ENCODE results near the gene HDAC1. TPM values are rescaled to one million over a fixed set of nuclear protein-coding genes. Genes with fewer than 3 reads are reported as not detected.
A peak's percentile ranks its signal among the peaks of the same experiment; 100 is the strongest.

HDAC1 gene
- total and polyA plus RNA-seq, 2 of the 8 experiments (the other 6 are each of a cell fraction or from before 2014, with no cell fraction given), result 111 to 125 TPM

- H3K14ac ChIP-seq (ENCODE audit: insufficient read length), result no peak within 1 kb of the TSS
- H3K4ac ChIP-seq (replicated peaks; ENCODE audit: insufficient read length, low read depth, low read length), result no peak within 1 kb of the TSS
- no peak within 1 kb of the TSS for H3K23ac ChIP-seq (ENCODE audit: insufficient read length)
- CTCF ChIA-PET (ENCODE audit: partially characterized antibody), result interaction anchor here (1.1 to 6.1 kb wide), 9 partner anchors 10 to 70 kb away, joined by 4 to 66 read pairs (median 34); partner anchors contain the start of gene HDAC1
- 92% methylated on average over 3 of the region's 3 CpGs; no CpG with 5 or more reads in 1 of the 2 experiments for WGBS, 2 experiments (ENCODE audit: extremely low coverage in 1 of 2, insufficient coverage in 1 of 2, insufficient read length in 1 of 2, insufficient replicate concordance in 2 of 2, low coverage in 1 of 2, low lambda C conversion rate in 2 of 2, missing lambda C conversion rate in 1 of 2)
- peak within 1 kb of the TSS; percentile 68; the same call in 1 of the 2 replicates for H2BK12ac ChIP-seq (ENCODE audit: low read depth, low read length)
- no peak within 1 kb of the TSS for H3K56ac ChIP-seq (replicated peaks; ENCODE audit: insufficient read length, low read depth, low read length)
- no peak within 1 kb of the TSS for H3K4me3 ChIP-seq (ENCODE audit: extremely low read depth in 1 of 4, insufficient read depth in 2 of 4, low read depth in 3 of 4, low read length in 4 of 4)
- H4K20me1 ChIP-seq (replicated peaks in 1 of 2; ENCODE audit: control insufficient read depth in 1 of 2, insufficient read depth in 2 of 2, low read length in 2 of 2), result no peaks in the 10 kb centered on the region
- H3K18ac ChIP-seq (ENCODE audit: extremely low read depth, low read length), result no peak within 1 kb of the TSS; the same call in 1 of the 2 replicates
- H3K36me3 ChIP-seq (ENCODE audit: control insufficient read depth in 2 of 4, insufficient read depth in 4 of 4, low read length in 3 of 4), result no peaks in the 10 kb centered on the region
- H3K27me3 ChIP-seq (replicated peaks in 1 of 4; ENCODE audit: control insufficient read depth in 3 of 4, extremely low read depth in 1 of 4, insufficient read depth in 3 of 4, low read length in 3 of 4), result no peaks in the 10 kb centered on the region; a peak in 1 of 7 replicates
- H2BK5ac ChIP-seq (ENCODE audit: low read depth, low read length), result peak within 1 kb of the TSS; percentile 52; the same call in 1 of the 2 replicates
- no peak within 1 kb of the TSS; the same call in 1 of the 2 replicates for H2BK15ac ChIP-seq (ENCODE audit: low read length)
- DNase-seq (ENCODE audit: low read depth in 1 of 2, low spot score in 2 of 2) (no peak), FAIRE-seq (no peak)
- peaks cover 7 to 13% (median 11%) of the 10 kb centered on the region in 4 experiments for H3K4me1 ChIP-seq (replicated peaks in 1 of 4; ENCODE audit: control insufficient read depth in 3 of 4, insufficient read depth in 4 of 4, low read length in 3 of 4)
- H3K9me3 ChIP-seq (ENCODE audit: insufficient read depth in 2 of 2, low read depth in 1 of 2, low read length in 1 of 2), result no peaks in the 10 kb centered on the region
- H2BK120ac ChIP-seq (replicated peaks; ENCODE audit: low read depth, low read length), result no peak within 1 kb of the TSS
- no peak within 1 kb of the TSS for H3K27ac ChIP-seq (ENCODE audit: low read depth, low read length)
- no peak within 1 kb of the TSS for H4K5ac ChIP-seq (ENCODE audit: insufficient read length, low read depth, low read length)
- H2AFZ ChIP-seq (ENCODE audit: low read length), result no peak within 1 kb of the TSS
- H3K79me1 ChIP-seq (ENCODE audit: low read depth, low read length), result no peaks in the 10 kb centered on the region
- no peak within 1 kb of the TSS for H4K91ac ChIP-seq (replicated peaks; ENCODE audit: insufficient read length, low read length)
- no peak within 1 kb of the TSS; a peak in 1 of 7 replicates for H3K9ac ChIP-seq (replicated peaks in 1 of 4; ENCODE audit: extremely low read depth in 1 of 4, low read depth in 3 of 4, low read length in 3 of 4)
- H3K79me2 ChIP-seq (ENCODE audit: control insufficient read depth in 1 of 2, insufficient read depth in 2 of 2, low read length in 2 of 2), result no peaks in the 10 kb centered on the region
- no peak within 1 kb of the TSS for H3K4me2 ChIP-seq (ENCODE audit: insufficient read depth in 1 of 2, low read depth in 2 of 2, low read length in 2 of 2)
- no peak within 1 kb of the TSS for H4K8ac ChIP-seq (ENCODE audit: extremely low read depth, insufficient read depth, low read length)
- 0 out of 2 replicates have a peak within 1 kb of the TSS, but pooled peaks have one; percentile 48 for H2BK20ac ChIP-seq (ENCODE audit: low read length)
- POLR2A ChIA-PET (ENCODE audit: partially characterized antibody), result interaction anchor here (1.1 to 6.6 kb wide), 4 partner anchors 22 to 105 kb away, joined by 3 to 50 read pairs (median 14); partner anchors contain the start of gene MARCKSL1
- no peak within 1 kb of the TSS for H2AK5ac ChIP-seq (ENCODE audit: low read depth, low read length)
- peaks cover 4% of the 10 kb centered on the region; the same call in 1 of the 2 replicates for H3K23me2 ChIP-seq (ENCODE audit: low read depth, low read length)
- TF ChIP-seq TAF7 (optimal IDR thresholded peaks at IDR 0.05; ENCODE audit: borderline replicate concordance, low read depth, low read length), result no peak
- no peak for TF ChIP-seq POLR2AphosphoS5 (IDR thresholded peaks at IDR 0.05; ENCODE audit: low read depth, low read length)
- no peak for TF ChIP-seq FOSL1 (IDR thresholded peaks at IDR 0.05; ENCODE audit: insufficient read depth, low read depth, low read length)
- no peak for TF ChIP-seq SP2 (IDR thresholded peaks at IDR 0.05; ENCODE audit: low read length)
- no peak for TF ChIP-seq ATF2 (IDR thresholded peaks at IDR 0.05; ENCODE audit: low read length)
- no peak for TF ChIP-seq TBP (IDR thresholded peaks at IDR 0.05; ENCODE audit: low read depth, low read length)
- no peak for TF ChIP-seq E2F6 (IDR thresholded peaks at IDR 0.05)
- TF ChIP-seq KDM1A (IDR thresholded peaks at IDR 0.05; ENCODE audit: borderline replicate concordance, low read length), result no peak
- no peak for TF ChIP-seq JUND (IDR thresholded peaks at IDR 0.05; ENCODE audit: low read length)
- TF ChIP-seq HDAC6 (IDR thresholded peaks at IDR 0.05; ENCODE audit: low read depth, low read length), result no peak
- no peak for TF ChIP-seq MAX (IDR thresholded peaks at IDR 0.05)
Observed at GRCh38 chr1:32246888-32247273, 45.0 kb upstream of the HDAC1 start, which contains the start of gene FAM167B. FAM167B (plus strand) TSS chr1:32247222; CDS start chr1:32247422, 200 bp downstream.
